GM19023 (cell line): ENCODE data around the gene LGMN.

Experiments
- ATAC-seq: cut with Tn5 transposase; IDR thresholded peaks from one replicate; pipeline ENCODE4 v1.9.1; 2021; ENCODE audit warnings: mild to moderate bottlenecking, moderate library complexity; ENCODE audit not compliant: unreplicated experiment

Gene LGMN

DNA sequence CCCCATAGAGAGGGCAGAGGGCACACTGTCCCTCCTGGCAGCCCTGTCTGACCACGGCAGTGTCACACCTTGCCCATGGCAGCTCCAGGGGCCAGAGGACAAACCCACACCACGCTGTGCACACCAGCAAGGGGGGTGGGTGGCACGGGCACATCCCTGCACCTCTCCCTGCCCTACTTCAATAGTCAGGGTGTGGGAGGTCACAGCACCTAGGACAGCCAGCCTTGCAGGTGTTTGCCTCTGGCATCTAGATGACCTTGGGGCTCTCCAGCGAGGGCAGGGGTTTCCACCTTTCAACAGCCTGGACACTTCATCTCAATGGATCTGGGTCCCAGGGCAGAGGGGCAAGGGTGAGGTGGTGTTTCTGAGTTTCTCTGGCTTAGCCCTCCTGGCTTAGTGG is 69.2 kb downstream of the LGMN start:
- ATAC-seq = no peak

DNA sequence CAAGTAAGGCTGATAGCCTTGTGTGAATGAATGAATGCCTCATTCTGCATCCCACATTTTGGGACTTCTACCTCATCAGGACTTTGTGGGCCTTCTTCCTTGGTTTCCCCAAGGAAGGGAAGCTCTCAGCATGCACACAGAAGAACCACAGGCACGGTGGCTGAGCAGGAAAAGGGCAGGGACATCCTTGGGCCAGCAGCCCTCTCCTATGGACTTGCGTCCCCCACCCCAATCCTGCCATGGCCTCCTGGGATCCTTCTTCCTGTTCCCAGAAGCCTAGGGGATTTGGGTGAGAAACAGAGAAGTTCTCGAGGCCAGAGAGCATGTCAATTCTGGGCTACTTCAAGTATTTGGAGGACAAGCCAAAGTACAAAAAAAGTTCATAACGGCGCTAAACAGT is 69.7 kb downstream of the LGMN start:
- no peak for ATAC-seq

DNA sequence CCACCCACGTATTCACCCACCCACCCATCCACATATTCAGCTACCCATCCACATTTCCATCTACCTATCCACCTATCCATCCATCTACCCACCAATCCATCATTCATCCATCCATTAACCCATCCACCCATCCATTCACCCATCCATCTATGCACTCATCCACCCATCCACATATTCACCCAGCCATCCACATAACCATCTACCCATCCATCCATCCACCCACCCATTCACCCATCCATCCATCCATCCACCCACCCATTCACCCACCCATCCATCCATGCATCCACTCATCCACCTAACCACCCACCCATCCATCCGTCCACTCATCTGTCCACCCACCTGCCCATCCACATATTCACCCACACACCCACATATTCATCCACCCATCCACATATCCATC is 70.5 kb downstream of the LGMN start:
- no peak for ATAC-seq

DNA sequence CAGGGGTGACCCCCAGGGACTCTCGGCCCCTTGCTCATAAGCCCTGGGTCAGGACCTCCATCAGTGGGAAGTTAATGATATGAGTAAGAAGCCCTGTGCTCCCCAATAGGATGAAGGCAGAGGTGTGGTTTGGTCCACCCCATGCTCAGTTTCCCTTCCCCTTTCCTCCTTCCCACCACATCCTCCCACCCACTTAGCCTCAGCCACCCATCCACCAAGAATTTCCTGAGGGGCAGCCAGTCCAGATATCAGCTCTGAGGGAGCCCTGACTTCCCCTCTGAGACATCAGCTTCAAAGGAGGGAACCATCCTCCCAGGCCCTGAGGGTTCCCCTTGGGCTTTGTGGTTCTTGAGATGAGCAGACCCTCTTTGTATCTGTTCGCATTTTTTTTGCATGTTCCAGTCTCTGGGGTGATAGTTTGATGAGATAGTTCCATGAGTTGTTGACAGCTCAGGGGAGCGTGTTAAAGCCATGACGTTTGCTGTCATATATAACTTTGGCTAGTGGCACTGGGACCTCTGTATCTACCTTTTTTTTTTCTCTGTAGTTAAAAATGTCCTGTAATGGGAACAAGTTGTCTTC is 71.2 kb downstream of the LGMN start:
- peak; percentile 73 for ATAC-seq

DNA sequence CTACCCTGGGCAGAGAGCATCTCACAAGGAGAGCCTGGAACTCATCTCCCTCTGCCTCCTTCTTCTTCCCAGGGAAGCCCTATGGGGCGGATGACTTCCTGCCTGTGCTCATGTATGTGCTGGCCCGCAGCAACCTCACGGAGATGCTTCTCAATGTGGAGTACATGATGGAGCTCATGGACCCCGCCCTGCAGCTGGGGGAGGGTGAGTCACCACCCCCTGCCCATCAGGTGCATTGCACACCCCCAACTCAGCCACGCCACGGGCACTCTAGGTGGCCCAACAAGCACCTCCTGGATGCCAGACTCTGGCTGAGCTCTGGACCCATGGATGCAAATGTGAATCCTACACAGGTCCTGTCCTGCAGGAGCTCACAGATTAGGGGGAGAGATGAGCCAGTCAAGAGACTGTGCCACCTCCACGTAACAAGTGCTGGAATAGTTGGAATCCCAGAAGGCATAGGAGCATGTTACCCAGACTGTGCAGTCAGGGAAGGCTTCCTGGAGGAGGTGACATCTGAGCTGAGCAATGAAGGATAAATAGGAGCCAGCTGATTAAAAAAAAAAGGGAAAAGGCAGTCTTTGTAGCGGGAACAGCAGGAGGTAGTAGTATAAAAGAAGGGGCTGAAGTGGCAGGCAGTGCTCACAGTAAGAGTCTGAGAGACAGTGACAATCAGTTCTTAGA is 71.9 kb downstream of the LGMN start:
- ATAC-seq = no peak

- ATAC-seq = no peak
These were observed 72.5 kb downstream of the LGMN start for GRCh38 chr14:92675976-92676375.

DNA sequence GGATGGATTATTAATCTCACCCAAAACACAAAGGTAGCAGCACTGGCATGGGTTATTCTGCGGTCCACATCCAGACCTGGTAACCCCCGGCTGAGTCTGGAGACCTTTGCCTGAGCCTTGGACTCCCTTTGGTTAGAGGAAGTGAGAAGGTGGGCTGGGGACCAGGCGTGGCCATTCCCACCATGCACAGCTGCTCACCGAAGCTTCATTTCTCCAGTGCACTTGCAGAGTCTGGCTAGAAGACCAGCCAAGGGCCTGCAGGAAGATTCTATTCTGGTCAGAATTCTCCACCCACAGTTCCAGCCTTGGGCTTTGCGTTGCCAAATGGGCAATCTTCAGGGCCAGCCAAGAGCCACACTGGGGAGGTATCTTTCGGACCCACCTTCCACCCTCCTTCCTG is 73.0 kb downstream of the LGMN start:
- ATAC-seq = no peak

DNA sequence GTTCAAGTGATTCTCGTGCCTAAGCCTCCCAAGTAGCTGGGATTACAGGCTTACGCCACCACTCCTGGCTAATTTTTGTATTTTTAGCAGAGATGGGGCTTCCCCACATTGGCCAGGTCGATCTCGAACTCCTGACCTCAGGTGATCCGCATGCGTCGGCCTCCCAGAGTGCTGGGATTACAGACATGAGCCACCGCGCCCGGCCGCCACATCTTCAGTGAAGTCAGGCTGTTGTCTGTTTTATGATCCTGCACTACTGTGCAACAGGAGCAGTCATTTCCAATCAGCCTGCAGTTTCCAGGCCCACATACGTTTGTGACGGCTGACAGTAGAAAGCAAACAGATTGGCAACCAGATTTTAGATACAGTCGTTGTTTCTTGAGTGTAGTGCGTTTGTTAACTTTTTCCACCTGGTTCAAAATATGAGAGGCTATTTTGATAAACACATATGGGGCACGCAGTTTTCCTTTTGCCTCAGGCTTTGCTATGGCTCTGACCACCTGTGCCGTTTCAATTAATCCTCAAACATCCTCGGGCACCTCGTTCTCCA is 74.8 kb downstream of the LGMN start:
- no peak for ATAC-seq

DNA sequence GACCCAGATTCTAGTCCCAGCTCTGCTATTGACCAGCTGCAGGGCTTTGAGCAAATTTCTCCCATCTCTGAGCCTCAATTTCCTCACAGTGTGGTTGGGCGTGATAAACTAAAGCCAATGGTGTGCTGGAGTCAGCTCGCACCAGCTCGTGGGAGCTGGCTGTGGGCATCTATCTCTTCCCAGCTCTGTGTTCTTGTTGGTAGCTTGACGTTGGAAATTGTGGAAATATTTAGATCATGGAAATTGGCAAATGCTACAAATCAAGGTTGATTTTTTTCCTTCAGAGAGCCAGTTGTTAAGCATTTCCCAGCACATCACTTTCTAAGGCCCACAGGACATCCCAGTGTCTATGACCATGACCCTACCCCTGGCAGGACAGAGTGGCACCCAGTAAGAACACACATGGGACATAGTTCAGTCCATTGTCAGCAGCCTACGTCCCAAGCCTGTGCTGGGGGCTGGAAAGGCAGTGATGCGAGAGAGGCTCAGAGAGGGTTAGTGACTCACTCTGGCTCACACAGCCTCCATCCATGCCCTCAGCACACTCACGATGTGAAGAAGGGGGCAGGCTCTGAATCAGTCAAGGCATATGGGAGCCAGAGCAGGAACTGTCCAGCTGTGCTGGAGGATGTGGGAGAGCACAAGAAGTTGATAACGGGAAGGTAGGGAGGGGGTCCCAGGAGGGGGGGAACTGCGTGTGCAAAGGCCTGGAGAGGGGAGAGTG is 77.6 kb downstream of the LGMN start:
- ATAC-seq = no peak

DNA sequence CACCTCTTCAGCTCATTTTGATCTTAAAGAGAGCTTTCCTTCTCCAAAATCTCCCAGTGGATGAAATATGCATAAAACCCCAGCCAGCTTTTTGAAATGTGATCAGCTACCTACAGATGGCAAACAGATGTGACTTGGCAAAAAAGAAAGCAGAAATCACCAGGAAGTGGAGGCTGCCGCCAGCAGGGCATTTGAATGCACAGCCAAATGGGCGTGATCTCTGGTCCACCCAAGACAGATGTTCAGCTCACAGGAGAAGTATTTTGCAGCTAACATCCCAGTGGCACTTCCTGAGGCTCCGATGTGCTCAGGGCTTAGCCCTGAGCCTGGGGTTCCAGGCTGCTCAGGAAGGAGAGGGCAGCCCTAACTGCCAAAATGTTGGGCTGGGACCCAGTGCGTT is 78.3 kb downstream of the LGMN start:
- no peak for ATAC-seq

DNA sequence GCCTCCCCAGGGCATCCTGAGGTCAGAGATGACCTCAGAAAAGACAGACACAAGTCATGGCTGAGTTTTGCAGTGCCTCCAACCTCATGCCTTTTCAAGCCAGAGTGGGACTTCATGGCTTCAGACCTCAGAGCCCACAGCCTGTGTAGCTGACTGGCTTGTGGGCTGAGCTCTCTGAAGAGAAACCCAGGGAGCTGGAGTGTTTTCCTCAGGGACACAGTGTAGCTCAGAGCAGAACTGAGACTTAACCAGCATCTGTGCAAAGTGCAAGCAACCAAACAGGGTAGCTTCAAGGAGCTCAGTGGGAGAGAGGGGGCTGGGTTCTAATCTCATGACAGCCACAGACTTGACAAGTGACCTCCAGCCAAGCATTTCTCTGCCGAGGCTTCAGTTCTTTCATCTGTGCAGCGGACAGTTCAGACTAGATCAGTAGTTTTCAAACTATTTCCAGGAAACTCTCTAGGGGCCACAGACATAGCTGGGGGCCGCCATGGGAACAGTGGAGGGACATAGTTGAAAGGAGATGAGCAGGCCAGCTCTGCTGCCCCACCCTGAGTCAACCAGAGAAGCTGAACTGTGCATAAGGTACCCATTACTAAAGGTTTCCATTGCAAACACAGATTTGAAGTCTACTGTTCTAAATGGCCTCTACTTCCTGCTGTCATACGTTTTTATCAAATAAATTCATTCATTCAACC is 80.0 kb downstream of the LGMN start:
- no peak for ATAC-seq

DNA sequence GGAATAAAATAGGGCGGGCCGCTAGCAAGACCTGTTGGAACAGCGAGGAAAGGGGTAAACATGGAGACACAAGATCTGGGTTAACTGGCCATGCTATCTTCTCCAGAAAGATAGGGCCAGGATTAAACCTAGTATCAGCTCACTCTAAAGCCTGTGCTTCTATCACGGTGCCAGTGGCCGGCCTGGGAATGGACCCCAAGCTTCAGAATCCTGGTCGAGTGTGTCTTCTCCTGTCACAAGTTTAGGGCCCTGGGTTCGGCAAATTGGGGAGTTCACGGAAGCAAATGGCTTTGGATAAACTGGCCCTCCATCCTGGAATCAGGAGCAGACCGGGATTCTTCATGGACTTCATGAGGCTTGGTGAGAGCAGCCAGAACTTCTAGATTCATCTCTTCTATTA is 82.2 kb downstream of the LGMN start:
- ATAC-seq = no peak

DNA sequence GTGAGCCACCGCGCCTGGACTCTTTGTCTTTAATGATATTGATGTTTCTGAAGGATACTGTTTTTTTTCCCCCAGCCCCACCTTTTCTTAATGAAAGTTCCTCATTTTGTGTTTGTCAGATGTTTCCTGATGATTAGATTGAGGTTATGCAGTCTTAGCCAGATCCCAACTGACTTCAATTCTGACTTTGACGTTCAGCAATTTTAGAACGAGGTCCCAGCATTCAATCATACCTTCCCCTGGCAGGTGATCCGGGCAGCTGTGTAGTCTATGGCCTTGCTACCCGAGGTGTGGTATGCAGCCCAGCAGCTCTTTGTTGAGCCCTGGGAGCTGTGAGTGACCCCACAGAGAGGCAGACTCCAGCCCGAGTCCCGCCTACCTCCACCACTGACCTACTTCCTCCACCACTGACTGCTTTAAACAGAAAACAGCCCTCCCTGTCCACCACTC is 82.7 kb downstream of the LGMN start:
- no peak for ATAC-seq

DNA sequence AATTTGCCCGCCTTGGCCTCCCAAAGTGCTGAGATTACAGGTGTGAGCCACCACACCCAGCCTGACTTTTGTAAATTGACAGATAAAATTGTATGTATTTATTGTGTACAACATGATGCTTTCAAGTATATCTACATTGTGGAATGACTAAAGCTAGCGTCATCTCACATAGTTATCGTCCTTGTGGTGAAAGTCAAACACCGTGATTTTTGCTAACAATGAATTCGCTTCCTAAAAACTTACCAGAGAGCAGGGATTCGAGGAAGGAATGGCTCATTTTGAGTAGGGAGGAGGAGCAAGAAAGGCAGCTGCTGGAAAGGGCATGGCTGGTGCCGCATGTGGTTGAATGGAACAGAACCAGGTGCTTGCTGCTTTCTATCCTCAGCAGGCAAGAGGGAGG is 85.4 kb downstream of the LGMN start:
- no peak for ATAC-seq

- ATAC-seq = no peak
These were observed 87.9 kb downstream of the LGMN start for GRCh38 chr14:92660571-92660970.

DNA sequence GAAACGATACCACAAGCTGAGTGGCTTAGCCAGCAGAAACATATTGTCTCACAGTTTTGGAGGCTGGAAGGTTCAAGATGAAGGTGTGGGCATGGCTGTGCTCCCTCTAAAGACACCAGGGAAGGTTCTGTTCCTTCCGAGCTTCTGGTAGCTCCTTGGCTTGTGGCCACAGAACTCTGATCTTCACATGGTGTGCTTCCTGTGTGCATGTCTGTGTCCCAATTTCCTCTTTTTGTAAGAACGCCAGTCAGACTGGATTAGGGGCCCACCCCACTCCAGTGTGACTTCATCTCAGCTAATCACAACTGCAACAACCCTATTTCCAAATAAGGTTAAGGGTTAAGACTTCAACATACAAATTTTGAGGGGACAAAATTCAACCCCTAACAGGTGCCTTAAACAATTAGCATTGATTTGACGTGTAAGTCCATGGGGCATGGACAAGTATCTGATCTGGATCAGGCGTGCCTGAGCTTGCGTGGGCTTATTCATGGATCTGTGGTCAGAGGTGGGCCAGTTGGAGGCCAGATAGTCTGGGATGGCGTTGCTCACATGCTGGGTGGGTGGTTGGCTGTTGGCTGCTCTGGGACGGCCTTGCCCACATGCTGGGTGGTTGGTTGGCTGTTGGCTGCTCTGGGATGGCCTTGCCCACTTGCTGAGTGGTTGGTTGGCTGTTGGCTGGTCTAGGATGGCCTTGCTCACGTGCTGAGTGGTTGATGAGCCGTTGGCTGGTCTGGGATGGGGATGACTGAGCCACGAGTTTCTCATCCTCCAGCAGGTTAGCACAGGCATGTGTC is 88.5 kb downstream of the LGMN start:
- ATAC-seq = no peak

DNA sequence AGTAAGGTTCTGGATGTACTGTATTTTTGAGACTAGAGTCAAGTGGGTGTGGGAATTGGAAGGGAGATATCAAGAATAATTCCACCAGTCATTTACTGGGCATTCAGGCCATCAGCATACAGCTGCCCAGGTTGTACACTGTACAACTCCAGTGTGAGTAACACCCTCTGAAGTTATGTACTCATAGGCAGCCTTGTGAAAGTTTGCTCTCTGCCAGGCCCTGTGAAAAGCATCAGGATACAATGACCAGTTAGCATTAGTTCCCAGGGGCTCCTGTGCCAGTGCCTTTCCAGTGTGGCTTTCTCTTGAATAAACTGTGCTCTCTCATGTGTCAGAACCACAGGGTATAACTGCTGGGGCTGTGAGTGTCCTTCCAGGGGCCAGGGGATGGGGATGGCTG is 89.7 kb downstream of the LGMN start:
- ATAC-seq = no peak

DNA sequence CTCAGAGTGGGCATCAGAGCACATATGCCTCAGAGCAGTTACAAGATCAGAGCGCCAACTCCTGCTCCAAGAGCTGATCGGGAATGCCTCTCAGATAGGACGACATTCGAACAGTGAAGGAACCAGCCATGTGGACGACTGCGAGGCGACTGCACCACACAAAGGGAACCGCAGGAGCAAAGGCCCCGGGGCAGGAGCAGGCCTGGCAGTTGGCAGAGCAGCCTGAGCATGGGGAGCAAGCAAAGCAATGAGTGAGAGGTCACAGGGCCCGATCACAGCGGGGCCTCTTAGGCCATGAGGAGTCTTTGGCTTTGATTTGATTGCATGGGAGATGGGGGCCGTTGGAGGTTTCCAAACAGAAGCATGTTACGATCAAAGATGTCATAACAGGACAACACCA is 90.3 kb downstream of the LGMN start:
- ATAC-seq = no peak

- ATAC-seq = no peak
These were observed 90.8 kb downstream of the LGMN start for GRCh38 chr14:92657457-92658142.
